ENCODE data around the gene CEP20. TPM values are rescaled to one million over a fixed set of nuclear protein-coding genes. Genes with fewer than 3 reads are reported as not detected.

CEP20 gene
- polyA plus RNA-seq, 2 of the 4 experiments (the other 2 are of a cell fraction): 58.7 to 97.5 TPM

DNA sequence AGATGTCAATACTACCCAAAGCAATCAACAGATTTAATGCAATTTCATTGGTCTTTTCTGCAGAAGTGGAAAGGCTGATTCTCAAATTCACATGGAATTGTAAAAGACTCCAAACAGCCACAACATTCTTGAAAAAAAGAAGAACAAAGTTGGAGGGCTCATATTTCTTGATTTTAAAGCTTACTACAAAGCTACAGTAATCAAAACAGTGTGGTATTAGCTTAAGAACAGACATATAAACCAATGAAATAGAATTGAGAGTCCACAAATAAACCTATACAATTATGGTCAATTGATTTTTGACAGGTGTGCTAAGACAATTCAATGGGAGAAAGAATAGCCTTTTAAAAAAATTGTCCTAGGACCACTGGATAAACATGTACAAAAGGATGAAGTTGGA, 46.6 kb upstream of the CEP20 start:
- Histone ChIP-seq H3K4me1 (no peaks in the 10 kb centered on the region), H3K4me3 (no peak overlapping the region), H3K27ac (no peak overlapping the region), H3K9me3 (peaks cover 11% of the 10 kb centered on the region), H3K4me2 (no peak overlapping the region)
- ChIA-PET CTCF (no interaction called here), POLR2A (no interaction called here)
- TF ChIP-seq GATA3 (IDR thresholded peaks at IDR 0.05; ENCODE audit: borderline replicate concordance) (no peak), KDM1A (IDR thresholded peaks at IDR 0.05; ENCODE audit: low read depth) (peak; percentile 74; the same call in 1 of the 2 replicates)
- no peak for DNase-seq (ENCODE audit: low read depth in 1 of 2, low spot score in 1 of 2)
- no peak for ATAC-seq
- no peak for FAIRE-seq

DNA sequence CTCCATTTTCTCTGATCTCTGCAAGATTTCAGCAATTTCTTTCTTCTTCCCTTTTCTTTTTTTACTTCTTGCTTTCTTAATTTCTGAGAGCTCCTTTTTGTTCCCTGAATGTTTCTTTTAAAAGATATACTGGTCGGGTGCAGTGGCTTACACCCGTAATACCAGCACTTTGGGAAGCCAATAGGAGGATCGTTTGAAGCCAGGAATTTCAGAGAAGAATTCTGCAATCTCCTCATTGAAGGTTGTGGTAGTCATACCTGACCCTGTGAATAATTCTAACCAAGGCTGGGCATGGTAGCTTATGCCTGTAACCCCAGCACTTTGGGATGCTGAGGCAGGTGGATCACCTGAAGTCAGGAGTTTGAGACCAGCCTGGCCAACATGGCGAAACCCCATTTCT, 45.4 kb upstream of the CEP20 start:
- CTCF ChIA-PET: no interaction called here
- no peak for FAIRE-seq

DNA sequence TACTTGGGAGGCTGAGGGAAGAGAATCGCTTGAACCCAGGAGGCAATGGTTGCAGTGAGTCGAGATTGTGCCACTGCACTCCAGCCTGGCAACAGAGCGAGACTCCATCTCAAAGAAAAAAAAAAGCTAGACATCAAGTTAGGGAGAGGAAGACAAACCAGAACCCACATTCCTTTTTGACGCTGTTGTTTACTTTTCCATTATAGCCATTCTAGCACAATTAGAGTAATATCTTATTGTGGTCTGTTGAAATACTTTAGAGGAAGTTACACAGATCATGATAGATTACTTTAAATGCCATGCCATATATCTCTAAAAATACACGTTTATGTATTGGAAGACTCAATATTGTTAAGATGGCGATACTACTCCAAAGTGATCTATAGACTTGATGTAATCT, 44.5 kb upstream of the CEP20 start:
- Histone ChIP-seq H3K4me1 (peaks cover 12% of the 10 kb centered on the region), H3K4me2 (no peak overlapping the region), H3K4me3 (no peak overlapping the region), H3K27ac (no peak overlapping the region), H3K9me3 (peaks cover 11% of the 10 kb centered on the region)
- TF ChIP-seq, protein P1, sequence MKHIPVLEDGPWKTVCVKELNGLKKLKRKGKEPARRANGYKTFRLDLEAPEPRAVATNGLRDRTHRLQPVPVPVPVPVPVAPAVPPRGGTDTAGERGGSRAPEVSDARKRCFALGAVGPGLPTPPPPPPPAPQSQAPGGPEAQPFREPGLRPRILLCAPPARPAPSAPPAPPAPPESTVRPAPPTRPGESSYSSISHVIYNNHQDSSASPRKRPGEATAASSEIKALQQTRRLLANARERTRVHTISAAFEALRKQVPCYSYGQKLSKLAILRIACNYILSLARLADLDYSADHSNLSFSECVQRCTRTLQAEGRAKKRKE (CRISPR knock-in tag; IDR thresholded peaks at IDR 0.05; ENCODE audit: low read depth): no peak
- TF ChIP-seq ZNF302 (CRISPR knock-in tag; IDR thresholded peaks at IDR 0.05) (no peak), CBX8 (IDR thresholded peaks at IDR 0.05) (no peak)
- DNase-seq (ENCODE audit: low read depth in 1 of 2, low spot score in 1 of 2) (no peak), ATAC-seq (no peak), FAIRE-seq (no peak)
- WGBS (ENCODE audit: missing lambda C conversion rate): 82% methylated on average over 6 of the region's 6 CpGs
- ChIA-PET CTCF (no interaction called here), POLR2A (no interaction called here)

More for the DNA sequence above, 45.4 kb upstream of the CEP20 start:
- DNase-seq (ENCODE audit: low read depth in 1 of 2, low spot score in 1 of 2) (no peak), ATAC-seq (no peak)
- peaks cover 3% of the 10 kb centered on the region for H3K4me1 ChIP-seq
- H3K27ac ChIP-seq: no peak overlapping the region
- 70% methylated on average over 4 of the region's 4 CpGs for WGBS (ENCODE audit: missing lambda C conversion rate)
- H3K4me3 ChIP-seq: no peak overlapping the region
- POLR2A ChIA-PET: no interaction called here
- TF ChIP-seq, protein P2, sequence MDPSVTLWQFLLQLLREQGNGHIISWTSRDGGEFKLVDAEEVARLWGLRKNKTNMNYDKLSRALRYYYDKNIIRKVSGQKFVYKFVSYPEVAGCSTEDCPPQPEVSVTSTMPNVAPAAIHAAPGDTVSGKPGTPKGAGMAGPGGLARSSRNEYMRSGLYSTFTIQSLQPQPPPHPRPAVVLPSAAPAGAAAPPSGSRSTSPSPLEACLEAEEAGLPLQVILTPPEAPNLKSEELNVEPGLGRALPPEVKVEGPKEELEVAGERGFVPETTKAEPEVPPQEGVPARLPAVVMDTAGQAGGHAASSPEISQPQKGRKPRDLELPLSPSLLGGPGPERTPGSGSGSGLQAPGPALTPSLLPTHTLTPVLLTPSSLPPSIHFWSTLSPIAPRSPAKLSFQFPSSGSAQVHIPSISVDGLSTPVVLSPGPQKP (IDR thresholded peaks at IDR 0.05; ENCODE audit: low read depth, low read length): no peak
- TF ChIP-seq HOXA7 (CRISPR knock-in tag; IDR thresholded peaks at IDR 0.05) (no peak), PHF8 (IDR thresholded peaks at IDR 0.05; ENCODE audit: borderline replicate concordance, low read depth) (no peak), MAFK (IDR thresholded peaks at IDR 0.05; ENCODE audit: partially characterized antibody) (no peak), TFCP2L1 (CRISPR knock-in tag; IDR thresholded peaks at IDR 0.05) (no peak), EHF (CRISPR knock-in tag; IDR thresholded peaks at IDR 0.05) (no peak)
- TF ChIP-seq, protein P1 (CRISPR knock-in tag; IDR thresholded peaks at IDR 0.05; ENCODE audit: low read depth): no peak
- H3K9me3 ChIP-seq: peaks cover 11% of the 10 kb centered on the region
- no peak overlapping the region for H3K4me2 ChIP-seq

DNA sequence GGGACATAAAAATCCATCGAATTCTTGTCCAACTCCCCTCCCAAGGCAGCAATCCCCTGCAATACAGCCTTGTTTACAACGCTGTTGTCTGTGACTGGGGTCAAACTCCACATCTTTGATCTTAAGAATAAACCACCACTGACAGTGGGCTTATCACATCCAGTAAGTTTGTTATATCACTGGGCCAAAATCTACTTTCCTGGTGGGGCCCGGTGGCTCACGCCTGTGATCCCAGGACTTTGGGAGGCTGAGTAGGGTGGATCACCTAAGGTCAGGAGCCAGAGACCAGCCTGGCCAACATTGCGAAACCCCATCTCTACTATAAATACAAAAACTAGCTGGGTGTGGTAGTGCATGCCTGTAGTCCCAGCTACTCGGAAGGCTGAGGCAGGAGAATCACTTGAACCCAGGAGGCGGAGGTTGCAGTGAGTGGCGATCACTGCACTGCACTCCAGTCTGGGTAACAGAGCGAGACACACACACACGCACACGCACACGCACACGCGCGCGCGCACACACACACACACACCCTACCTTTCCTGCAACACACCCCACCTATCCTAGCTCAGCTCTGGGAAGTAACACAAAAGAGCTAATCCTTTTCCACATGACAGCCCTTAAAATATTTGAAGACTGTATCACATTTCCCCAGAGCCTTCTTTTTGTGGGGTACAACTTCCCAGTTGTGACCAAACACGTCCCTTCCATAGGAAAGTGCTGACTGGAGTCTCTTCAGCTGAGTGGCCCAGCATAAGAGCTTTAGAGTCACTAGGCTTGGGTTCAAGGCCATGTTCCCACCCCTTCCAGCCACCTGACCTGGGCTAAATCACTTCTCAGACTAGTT, 40.1 kb upstream of the CEP20 start:
- H3K9me3 ChIP-seq: no peaks in the 10 kb centered on the region
- peak overlapping the region; percentile 47 for H3K4me2 ChIP-seq
- ATAC-seq: peak in 1 of 2 experiments; percentile 62; a peak in 3 of 6 replicates
- peak in 1 of 2 experiments; percentile 31 for DNase-seq (ENCODE audit: low read depth in 1 of 2, low spot score in 1 of 2)
- peak overlapping the region; percentile 2 to 73; a peak in 4 of 6 replicates for H3K27ac ChIP-seq
- peaks cover 12% of the 10 kb centered on the region for H3K4me1 ChIP-seq
- FAIRE-seq: no peak
- POLR2A ChIA-PET: interaction anchor here (0.5 kb wide), 1 partner anchor 387 kb away, joined by 3 read pairs; no protein-coding TSS in a partner anchor
- H3K4me3 ChIP-seq: no peak overlapping the region
- CTCF ChIA-PET: interaction anchor here (1.2 to 2.8 kb wide), 2 partner anchors 17 to 54 kb away, joined by 3 to 12 read pairs; no protein-coding TSS in a partner anchor
- TF ChIP-seq HOXB5 (CRISPR knock-in tag; IDR thresholded peaks at IDR 0.05): no peak
- TF ChIP-seq MYC (IDR thresholded peaks at IDR 0.05; ENCODE audit: borderline replicate concordance, low read length): no peak
- TF ChIP-seq RAD21 (conservative IDR thresholded peaks at IDR 0.05 in 1 of 2, IDR thresholded peaks at IDR 0.05 in 1 of 2): no peak
- no peak for TF ChIP-seq JUN (IDR thresholded peaks at IDR 0.05)
- TF ChIP-seq RARB (CRISPR knock-in tag; IDR thresholded peaks at IDR 0.05): no peak
- TF ChIP-seq CEBPB (IDR thresholded peaks at IDR 0.05): peak; percentile 66 to 89; a peak in 3 of 4 replicates
- TF ChIP-seq ZFP36 (IDR thresholded peaks at IDR 0.05; ENCODE audit: borderline replicate concordance, partially characterized antibody): no peak
- TF ChIP-seq CBX8 (IDR thresholded peaks at IDR 0.05): no peak
- TF ChIP-seq MAFK (IDR thresholded peaks at IDR 0.05; ENCODE audit: partially characterized antibody): peak; percentile 40
- TF ChIP-seq JUNB (IDR thresholded peaks at IDR 0.05): no peak
- 85% methylated on average over 18 of the region's 18 CpGs for WGBS (ENCODE audit: missing lambda C conversion rate)

All from A549 (cell line).